Measurements from ENCODE around the gene DSTN. TPM values are rescaled to one million over a fixed set of nuclear protein-coding genes. Genes with fewer than 3 reads are reported as not detected.

DSTN gene
- total and polyA plus RNA-seq, 4 donors: 174 to 405 (median 314) TPM

GRCh38 chr20:17626217-17627007 lies 56.5 kb downstream of the DSTN start:
- DNase-seq (ENCODE audit: low read depth in 4 of 6, low spot score in 6 of 6): no peak
- peaks cover 91% of the 10 kb centered on the region for H3K36me3 ChIP-seq (ENCODE audit: control insufficient read depth, insufficient read depth, low read length)
- no peak overlapping the region for H3K27ac ChIP-seq (ENCODE audit: low read depth, low read length)

GRCh38 chr20:17627101-17627955 lies 57.5 kb downstream of the DSTN start:
- Histone ChIP-seq H3K36me3 (ENCODE audit: control insufficient read depth, insufficient read depth, low read length) (peaks cover 89% of the 10 kb centered on the region), H3K4me1 (ENCODE audit: control insufficient read depth, insufficient read depth, low read length) (peaks cover 7% of the 10 kb centered on the region), H3K9me3 (ENCODE audit: control insufficient read depth, insufficient read depth, low read length) (no peaks in the 10 kb centered on the region), H3K27ac (ENCODE audit: low read depth, low read length) (no peak overlapping the region), H3K4me3 (ENCODE audit: low read depth, low read length) (no peak overlapping the region), H3K27me3 (ENCODE audit: control insufficient read depth, insufficient read depth, low read length) (no peaks in the 10 kb centered on the region)
- 80% methylated on average over 21 of the region's 27 CpGs for WGBS (ENCODE audit: insufficient coverage)
- no peak for DNase-seq (ENCODE audit: low read depth in 4 of 6, low spot score in 6 of 6)

More at GRCh38 chr20:17626217-17627007, 56.5 kb downstream of the DSTN start:
- peaks cover 7% of the 10 kb centered on the region for H3K4me1 ChIP-seq (ENCODE audit: control insufficient read depth, insufficient read depth, low read length)
- H3K4me3 ChIP-seq (ENCODE audit: low read depth, low read length): no peak overlapping the region
- WGBS (ENCODE audit: insufficient coverage): 94% methylated on average over 18 of the region's 18 CpGs
- H3K9me3 ChIP-seq (ENCODE audit: control insufficient read depth, insufficient read depth, low read length): no peaks in the 10 kb centered on the region
- no peaks in the 10 kb centered on the region for H3K27me3 ChIP-seq (ENCODE audit: control insufficient read depth, insufficient read depth, low read length)

GRCh38 chr20:17628101-17628841 lies 58.4 kb downstream of the DSTN start:
- H3K27ac ChIP-seq (ENCODE audit: low read depth, low read length): no peak overlapping the region
- H3K4me3 ChIP-seq (ENCODE audit: low read depth, low read length): no peak overlapping the region
- no peaks in the 10 kb centered on the region for H3K9me3 ChIP-seq (ENCODE audit: control insufficient read depth, insufficient read depth, low read length)
- no peaks in the 10 kb centered on the region for H3K27me3 ChIP-seq (ENCODE audit: control insufficient read depth, insufficient read depth, low read length)
- no peak for DNase-seq (ENCODE audit: low read depth in 4 of 6, low spot score in 6 of 6)
- 94% methylated on average over 18 of the region's 18 CpGs for WGBS (ENCODE audit: insufficient coverage)
- peaks cover 88% of the 10 kb centered on the region for H3K36me3 ChIP-seq (ENCODE audit: control insufficient read depth, insufficient read depth, low read length)
- H3K4me1 ChIP-seq (ENCODE audit: control insufficient read depth, insufficient read depth, low read length): peaks cover 7% of the 10 kb centered on the region

- 91% methylated on average over 8 of the region's 8 CpGs for WGBS (ENCODE audit: insufficient coverage)
- H3K4me3 ChIP-seq (ENCODE audit: low read depth, low read length): no peak overlapping the region
- H3K4me1 ChIP-seq (ENCODE audit: control insufficient read depth, insufficient read depth, low read length): peaks cover 10% of the 10 kb centered on the region
- no peaks in the 10 kb centered on the region for H3K9me3 ChIP-seq (ENCODE audit: control insufficient read depth, insufficient read depth, low read length)
- no peak overlapping the region for H3K27ac ChIP-seq (ENCODE audit: low read depth, low read length)
- DNase-seq (ENCODE audit: low read depth in 4 of 6, low spot score in 6 of 6): no peak
- H3K36me3 ChIP-seq (ENCODE audit: control insufficient read depth, insufficient read depth, low read length): peaks cover 87% of the 10 kb centered on the region
- H3K27me3 ChIP-seq (ENCODE audit: control insufficient read depth, insufficient read depth, low read length): no peaks in the 10 kb centered on the region
These were observed 59.1 kb downstream of the DSTN start for GRCh38 chr20:17629025-17629424.

- DNase-seq (ENCODE audit: low read depth in 4 of 6, low spot score in 6 of 6): no peak
- no peak overlapping the region for H3K4me3 ChIP-seq (ENCODE audit: low read depth, low read length)
- no peak overlapping the region for H3K27ac ChIP-seq (ENCODE audit: low read depth, low read length)
- peaks cover 17% of the 10 kb centered on the region for H3K4me1 ChIP-seq (ENCODE audit: control insufficient read depth, insufficient read depth, low read length)
- H3K27me3 ChIP-seq (ENCODE audit: control insufficient read depth, insufficient read depth, low read length): no peaks in the 10 kb centered on the region
- no peaks in the 10 kb centered on the region for H3K9me3 ChIP-seq (ENCODE audit: control insufficient read depth, insufficient read depth, low read length)
- 92% methylated on average over 21 of the region's 21 CpGs for WGBS (ENCODE audit: insufficient coverage)
- peaks cover 87% of the 10 kb centered on the region for H3K36me3 ChIP-seq (ENCODE audit: control insufficient read depth, insufficient read depth, low read length)
These were observed 59.8 kb downstream of the DSTN start for GRCh38 chr20:17629678-17630089.

GRCh38 chr20:17630151-17630805 lies 60.4 kb downstream of the DSTN start:
- H3K9me3 ChIP-seq (ENCODE audit: control insufficient read depth, insufficient read depth, low read length): no peaks in the 10 kb centered on the region
- 94% methylated on average over 10 of the region's 11 CpGs for WGBS (ENCODE audit: insufficient coverage)
- peaks cover 23% of the 10 kb centered on the region for H3K4me1 ChIP-seq (ENCODE audit: control insufficient read depth, insufficient read depth, low read length)
- H3K27me3 ChIP-seq (ENCODE audit: control insufficient read depth, insufficient read depth, low read length): no peaks in the 10 kb centered on the region
- H3K27ac ChIP-seq (ENCODE audit: low read depth, low read length): no peak overlapping the region
- no peak overlapping the region for H3K4me3 ChIP-seq (ENCODE audit: low read depth, low read length)
- H3K36me3 ChIP-seq (ENCODE audit: control insufficient read depth, insufficient read depth, low read length): peaks cover 87% of the 10 kb centered on the region
- no peak for DNase-seq (ENCODE audit: low read depth in 4 of 6, low spot score in 6 of 6)

GRCh38 chr20:17630806-17631195 lies 60.9 kb downstream of the DSTN start:
- Histone ChIP-seq H3K36me3 (ENCODE audit: control insufficient read depth, insufficient read depth, low read length) (peaks cover 85% of the 10 kb centered on the region), H3K9me3 (ENCODE audit: control insufficient read depth, insufficient read depth, low read length) (no peaks in the 10 kb centered on the region), H3K27ac (ENCODE audit: low read depth, low read length) (no peak overlapping the region), H3K27me3 (ENCODE audit: control insufficient read depth, insufficient read depth, low read length) (no peaks in the 10 kb centered on the region), H3K4me3 (ENCODE audit: low read depth, low read length) (no peak overlapping the region), H3K4me1 (ENCODE audit: control insufficient read depth, insufficient read depth, low read length) (peaks cover 28% of the 10 kb centered on the region)
- 96% methylated on average over 4 of the region's 6 CpGs for WGBS (ENCODE audit: insufficient coverage)
- DNase-seq (ENCODE audit: low read depth in 4 of 6, low spot score in 6 of 6): no peak

GRCh38 chr20:17631576-17632319 lies 61.9 kb downstream of the DSTN start:
- Histone ChIP-seq H3K9me3 (ENCODE audit: control insufficient read depth, insufficient read depth, low read length) (no peaks in the 10 kb centered on the region), H3K4me1 (ENCODE audit: control insufficient read depth, insufficient read depth, low read length) (peaks cover 37% of the 10 kb centered on the region), H3K4me3 (ENCODE audit: low read depth, low read length) (no peak overlapping the region), H3K27me3 (ENCODE audit: control insufficient read depth, insufficient read depth, low read length) (no peaks in the 10 kb centered on the region), H3K27ac (ENCODE audit: low read depth, low read length) (no peak overlapping the region), H3K36me3 (ENCODE audit: control insufficient read depth, insufficient read depth, low read length) (peaks cover 85% of the 10 kb centered on the region)
- 92% methylated on average over 8 of the region's 9 CpGs for whole genome bisulfite sequencing (ENCODE audit: insufficient coverage)
- DNase-seq (ENCODE audit: low read depth in 4 of 6, low spot score in 6 of 6): no peak
